WTC11 (cell line): ENCODE measurements around the gene MFGE8.

ENCODE experiments used
- IRF2 ChIP-seq: sonication (generic); formaldehyde crosslinking; IDR thresholded peaks from 2 replicates; pipeline ENCODE4 v1.8.0; 2022; ENCODE audit warnings: low read depth, missing genetic modification reagents, borderline replicate concordance
- MAX ChIP-seq: sonication (generic); formaldehyde crosslinking; IDR thresholded peaks from 2 replicates; pipeline ENCODE4 v1.8.0; 2022; ENCODE audit warnings: mild to moderate bottlenecking, missing genetic modification reagents
- ZMAT4 ChIP-seq: fragments of 250-450 bp; sonication (Bioruptor Pico); IDR thresholded peaks from 2 replicates; pipeline ENCODE4 v1.9.0; 2021; ENCODE audit warnings: mild to moderate bottlenecking
- ZNF232 ChIP-seq: sonication (generic); formaldehyde crosslinking; IDR thresholded peaks from 2 replicates; pipeline ENCODE4 v1.8.0; 2022; ENCODE audit warnings: mild to moderate bottlenecking, missing genetic modification reagents
- TF ChIP-seq, protein P1 (sequence below): sonication (generic); formaldehyde crosslinking; IDR thresholded peaks from 2 replicates; pipeline ENCODE4 v1.8.0; 2022; ENCODE audit warnings: missing genetic modification reagents
- TF ChIP-seq, protein P2 (sequence below): fragments of 200-600 bp; IDR thresholded peaks from 2 replicates; pipeline ENCODE4 v1.8.0; 2022; ENCODE audit warnings: antibody characterized with exemption
- TF ChIP-seq, protein P3 (sequence below): sonication (generic); formaldehyde crosslinking; IDR thresholded peaks from 2 replicates; pipeline ENCODE4 v1.8.0; 2022; ENCODE audit warnings: mild to moderate bottlenecking, missing genetic modification reagents

DNA sequence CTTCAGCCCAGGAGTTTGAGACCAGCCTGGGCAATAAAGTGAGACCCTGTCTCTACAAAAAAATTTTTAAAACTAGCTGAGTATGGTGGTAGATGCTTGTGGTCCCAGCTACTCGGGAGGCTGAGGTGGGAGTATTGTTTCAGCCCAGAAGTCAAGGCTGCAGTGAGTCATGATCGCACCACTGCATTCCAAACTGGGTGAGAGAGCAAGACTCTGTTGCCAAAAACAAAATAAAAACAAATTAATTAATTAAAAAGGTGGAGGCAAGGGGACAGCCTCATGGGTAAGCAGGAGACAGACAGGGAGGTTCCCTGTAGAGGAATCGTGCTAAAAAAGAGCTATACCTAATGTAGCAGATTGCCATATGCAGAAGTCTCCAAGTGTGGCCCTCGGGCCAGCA is 30.4 kb downstream of the MFGE8 start:
- TF ChIP-seq, protein P1, sequence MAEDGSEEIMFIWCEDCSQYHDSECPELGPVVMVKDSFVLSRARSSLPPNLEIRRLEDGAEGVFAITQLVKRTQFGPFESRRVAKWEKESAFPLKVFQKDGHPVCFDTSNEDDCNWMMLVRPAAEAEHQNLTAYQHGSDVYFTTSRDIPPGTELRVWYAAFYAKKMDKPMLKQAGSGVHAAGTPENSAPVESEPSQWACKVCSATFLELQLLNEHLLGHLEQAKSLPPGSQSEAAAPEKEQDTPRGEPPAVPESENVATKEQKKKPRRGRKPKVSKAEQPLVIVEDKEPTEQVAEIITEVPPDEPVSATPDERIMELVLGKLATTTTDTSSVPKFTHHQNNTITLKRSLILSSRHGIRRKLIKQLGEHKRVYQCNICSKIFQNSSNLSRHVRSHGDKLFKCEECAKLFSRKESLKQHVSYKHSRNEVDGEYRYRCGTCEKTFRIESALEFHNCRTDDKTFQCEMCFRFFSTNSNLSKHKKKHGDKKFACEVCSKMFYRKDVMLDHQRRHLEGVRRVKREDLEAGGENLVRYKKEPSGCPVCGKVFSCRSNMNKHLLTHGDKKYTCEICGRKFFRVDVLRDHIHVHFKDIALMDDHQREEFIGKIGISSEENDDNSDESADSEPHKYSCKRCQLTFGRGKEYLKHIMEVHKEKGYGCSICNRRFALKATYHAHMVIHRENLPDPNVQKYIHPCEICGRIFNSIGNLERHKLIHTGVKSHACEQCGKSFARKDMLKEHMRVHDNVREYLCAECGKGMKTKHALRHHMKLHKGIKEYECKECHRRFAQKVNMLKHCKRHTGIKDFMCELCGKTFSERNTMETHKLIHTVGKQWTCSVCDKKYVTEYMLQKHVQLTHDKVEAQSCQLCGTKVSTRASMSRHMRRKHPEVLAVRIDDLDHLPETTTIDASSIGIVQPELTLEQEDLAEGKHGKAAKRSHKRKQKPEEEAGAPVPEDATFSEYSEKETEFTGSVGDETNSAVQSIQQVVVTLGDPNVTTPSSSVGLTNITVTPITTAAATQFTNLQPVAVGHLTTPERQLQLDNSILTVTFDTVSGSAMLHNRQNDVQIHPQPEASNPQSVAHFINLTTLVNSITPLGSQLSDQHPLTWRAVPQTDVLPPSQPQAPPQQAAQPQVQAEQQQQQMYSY (CRISPR knock-in tag) = no peak
- TF ChIP-seq, protein P2, sequence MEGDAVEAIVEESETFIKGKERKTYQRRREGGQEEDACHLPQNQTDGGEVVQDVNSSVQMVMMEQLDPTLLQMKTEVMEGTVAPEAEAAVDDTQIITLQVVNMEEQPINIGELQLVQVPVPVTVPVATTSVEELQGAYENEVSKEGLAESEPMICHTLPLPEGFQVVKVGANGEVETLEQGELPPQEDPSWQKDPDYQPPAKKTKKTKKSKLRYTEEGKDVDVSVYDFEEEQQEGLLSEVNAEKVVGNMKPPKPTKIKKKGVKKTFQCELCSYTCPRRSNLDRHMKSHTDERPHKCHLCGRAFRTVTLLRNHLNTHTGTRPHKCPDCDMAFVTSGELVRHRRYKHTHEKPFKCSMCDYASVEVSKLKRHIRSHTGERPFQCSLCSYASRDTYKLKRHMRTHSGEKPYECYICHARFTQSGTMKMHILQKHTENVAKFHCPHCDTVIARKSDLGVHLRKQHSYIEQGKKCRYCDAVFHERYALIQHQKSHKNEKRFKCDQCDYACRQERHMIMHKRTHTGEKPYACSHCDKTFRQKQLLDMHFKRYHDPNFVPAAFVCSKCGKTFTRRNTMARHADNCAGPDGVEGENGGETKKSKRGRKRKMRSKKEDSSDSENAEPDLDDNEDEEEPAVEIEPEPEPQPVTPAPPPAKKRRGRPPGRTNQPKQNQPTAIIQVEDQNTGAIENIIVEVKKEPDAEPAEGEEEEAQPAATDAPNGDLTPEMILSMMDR = no peak
- TF ChIP-seq, protein P3, sequence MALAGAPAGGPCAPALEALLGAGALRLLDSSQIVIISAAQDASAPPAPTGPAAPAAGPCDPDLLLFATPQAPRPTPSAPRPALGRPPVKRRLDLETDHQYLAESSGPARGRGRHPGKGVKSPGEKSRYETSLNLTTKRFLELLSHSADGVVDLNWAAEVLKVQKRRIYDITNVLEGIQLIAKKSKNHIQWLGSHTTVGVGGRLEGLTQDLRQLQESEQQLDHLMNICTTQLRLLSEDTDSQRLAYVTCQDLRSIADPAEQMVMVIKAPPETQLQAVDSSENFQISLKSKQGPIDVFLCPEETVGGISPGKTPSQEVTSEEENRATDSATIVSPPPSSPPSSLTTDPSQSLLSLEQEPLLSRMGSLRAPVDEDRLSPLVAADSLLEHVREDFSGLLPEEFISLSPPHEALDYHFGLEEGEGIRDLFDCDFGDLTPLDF (CRISPR knock-in tag) = no peak
- TF ChIP-seq ZNF232 (CRISPR knock-in tag) (no peak), ZMAT4 (CRISPR knock-in tag) (no peak), MAX (no peak), IRF2 (CRISPR knock-in tag) (no peak)
